Heart right ventricle (tissue), 16 donors: ENCODE results near the gene ATXN1. TPM values are rescaled to one million over a fixed set of nuclear protein-coding genes. Genes with fewer than 3 reads are reported as not detected.

Experiments used
- ATAC-seq, 8 donors: fragments of 200-7000 bp; cut with Tn5 transposase; one replicate each; pipeline ENCODE4 v1.9.1; 2020; ENCODE audit warnings: mild to moderate bottlenecking in 8 of 8, moderate library complexity in 8 of 8, moderate number of reproducible peaks in 1 of 8
- DNase-seq, 2 donors: peaks; one replicate each; pipeline ENCODE4 v3.0.0-alpha.2; 2020
- H3K27ac ChIP-seq, 10 donors: fragments of 200-600 bp; sonication (generic) in 2 of 10; one replicate each; pipeline versions ENCODE4 v1.5.0 to v1.8.0; 2020 to 2022; ENCODE audit warnings: mild to moderate bottlenecking in 3 of 10
- H3K27me3 ChIP-seq, 7 donors: fragments of 200-600 bp; one replicate each; pipeline ENCODE4 v1.8.0; 2021 to 2022; ENCODE audit warnings: mild to moderate bottlenecking in 2 of 7
- H3K36me3 ChIP-seq, 9 donors: fragments of 200-600 bp; sonication (generic) in 1 of 9; one replicate each; pipeline versions ENCODE4 v1.5.0 to v1.8.0; 2020 to 2022; ENCODE audit warnings: mild to moderate bottlenecking in 2 of 9
- H3K4me1 ChIP-seq, 9 donors: fragments of 200-600 bp; sonication (generic) in 1 of 9; one replicate each; pipeline versions ENCODE4 v1.5.0 to v1.8.0; 2020 to 2022; ENCODE audit warnings: mild to moderate bottlenecking in 4 of 9
- H3K4me3 ChIP-seq, 10 donors: fragments of 200-600 bp; sonication (generic) in 2 of 10; one replicate each; pipeline versions ENCODE4 v1.5.0 to v1.8.0; 2020 to 2022; ENCODE audit warnings: mild to moderate bottlenecking in 7 of 10, moderate library complexity in 2 of 10
- H3K9me3 ChIP-seq, 11 donors: fragments of 200-600 bp in 10 of 11; sonication (generic) in 2 of 11; one replicate each; pipeline versions ENCODE4 v1.5.0 to v1.8.0; 2013 to 2022; ENCODE audit warnings: mild to moderate bottlenecking in 2 of 11, control low read depth in 1 of 11, moderate library complexity in 1 of 11
- CTCF ChIP-seq, 9 donors: fragments of 200-600 bp; sonication (generic) in 2 of 9; IDR thresholded peaks; one replicate each; pipeline versions ENCODE4 v1.5.0 to v1.8.0; 2021 to 2022; ENCODE audit warnings: antibody characterized with exemption in 9 of 9, mild to moderate bottlenecking in 5 of 9, moderate library complexity in 1 of 9
- WGBS, 2 donors: extraction: QIAGEN DNeasy Blood & Tissue Kit; methylation state at CpG; one replicate each; pipeline ENCODE4 v1.1.7; 2013; ENCODE audit warnings: inconsistent platforms in 1 of 2; 5-methylcytosine and 5-hydroxymethylcytosine counted together
- intact Hi-C, 10 donors: fragments of 100-400 bp; cut with DNase I; formaldehyde crosslinking; loops; one replicate each; pipeline versions ENCODE4 v1.11.1 to v1.14.2; 2022
- polyA plus RNA-seq, 2 donors: library from polyadenylated mRNA; stranded (reverse); fragments of 200-250 nt; gene quantifications; one replicate each; pipeline ENCODE4 v1.2.3, GENCODE V29; 2013
- total RNA-seq, 10 donors: library from RNA; stranded (reverse); fragmentation: NEBNext Ultra II Directional in 3 of 10; extraction: Animal tissue kit (Norgen Biotek cat#: 25700) in 3 of 10; gene quantifications; one replicate each; pipeline versions ENCODE4 v1.2.1 to v1.2.4, GENCODE V29; 2021 to 2023
- donor health status: Arrhythmogenic right ventricular cardiomyopathy.
- donor health status: ischemic (EF 13 %, LVEDD 7.1; RV severe dilation, severe dysfunction).
- donor health status: healthy with polysubstance abuse.
- donor health status: DM: no; HTN: yes; CAD: no.
- donor health status: DM: no; HTN: no; CAD: no.
- donor health status: ischemic (EF 25% LVEDD 6.9; RV normal size, moderate dysfunction).
- donor health status: ischemic (EF 25% LVEDD 5.7; RV mildly dilated, moderate dysfunction).
- donor health status: healthy.
- donor health status: DM: yes; HTN: yes; CAD: no.
- donor health status: Ischemic cardiomyopathy.
- donor health status: ischemic (EF 35%, LVEDD 5.7; RV mildly dilated, moderate dysfunction).
- donor health status: nonischemic (EF 11% LVEDD 7.7; RV severe dilation, severe dysfunction).
- donor health status: DM: yes; HTN: yes; CAD: no.
- donor health status: PGD.
- donor health status: ischemic (EF 29% LVEDD 5.4; RV normal size, mild dysfunction).
- donor health status: nonischemic (EF 23%, LVEDD 6.1; RV moderate dilation, normal function).

ATXN1 gene
- total and polyA plus RNA-seq, 12 donors, result 4.1 to 46.5 (median 40.3) TPM

- Histone ChIP-seq H3K27ac (peak overlapping the region in 1 of 10 donors; percentile 80), H3K9me3 (no peaks in the 10 kb centered on the region), H3K27me3 (no peaks in the 10 kb centered on the region), H3K4me3 (no peak overlapping the region), H3K4me1 (peaks cover 1 to 94% (median 31%) of the 10 kb centered on the region in 9 donors), H3K36me3 (no peaks in the 10 kb centered on the region)
- DNase-seq (no peak), ATAC-seq (peak in 6 of 8 donors; percentile 17 to 48 (median 33))
- intact Hi-C loops, result no loop called here
- WGBS, 2 donors, result 87 to 88% methylated on average over 5 of the region's 5 CpGs
- TF ChIP-seq CTCF (IDR thresholded peaks at IDR 0.05), result no peak
Observed at GRCh38 chr6:16727996-16728395, 33.3 kb downstream of the ATXN1 start.

GRCh38 chr6:16725145-16725864 lies 36.0 kb downstream of the ATXN1 start:
- Histone ChIP-seq H3K36me3 (no peaks in the 10 kb centered on the region), H3K4me1 (peaks cover 0 to 80% (median 38%) of the 10 kb centered on the region in 9 donors), H3K27ac (peak overlapping the region in 4 of 10 donors; percentile 13 to 80 (median 34)), H3K4me3 (no peak overlapping the region), H3K9me3 (no peaks in the 10 kb centered on the region), H3K27me3 (no peaks in the 10 kb centered on the region)
- peak in 2 of 8 donors; percentile 25 to 62 for ATAC-seq
- whole genome bisulfite sequencing, 2 donors, result 69 to 73% methylated on average over 7 of the region's 7 CpGs
- no peak for TF ChIP-seq CTCF (IDR thresholded peaks at IDR 0.05)
- no peak for DNase-seq
- intact Hi-C loops, result no loop called here

- H3K27ac ChIP-seq, result peak overlapping the region in 2 of 10 donors; percentile 7 to 80
- peaks cover 0 to 80% (median 47%) of the 10 kb centered on the region in 9 donors for H3K4me1 ChIP-seq
- H3K36me3 ChIP-seq, result no peaks in the 10 kb centered on the region
- H3K27me3 ChIP-seq, result no peaks in the 10 kb centered on the region
- no peak for TF ChIP-seq CTCF (IDR thresholded peaks at IDR 0.05)
- intact Hi-C loops, result no loop called here
- H3K9me3 ChIP-seq, result no peaks in the 10 kb centered on the region
- WGBS, 2 donors, result 31 to 44% methylated on average over 3 of the region's 3 CpGs
- no peak for DNase-seq
- peak in 6 of 8 donors; percentile 31 to 70 (median 64) for ATAC-seq
- no peak overlapping the region for H3K4me3 ChIP-seq
Observed at GRCh38 chr6:16723826-16724225, 37.4 kb downstream of the ATXN1 start.

GRCh38 chr6:16723402-16723801 lies 37.9 kb downstream of the ATXN1 start:
- Histone ChIP-seq H3K36me3 (no peaks in the 10 kb centered on the region), H3K4me1 (peaks cover 0 to 80% (median 51%) of the 10 kb centered on the region in 9 donors), H3K9me3 (no peaks in the 10 kb centered on the region), H3K4me3 (no peak overlapping the region), H3K27me3 (no peaks in the 10 kb centered on the region), H3K27ac (peak overlapping the region in 1 of 10 donors; percentile 80)
- no peak for TF ChIP-seq CTCF (IDR thresholded peaks at IDR 0.05)
- no peak for ATAC-seq
- no peak for DNase-seq
- 82% methylated on average over 2 of the region's 2 CpGs for WGBS, 2 donors
- intact Hi-C loops, result no loop called here
